Small intestine (tissue), 7 donors: ENCODE measurements around the gene HTRA1. TPM values are rescaled to one million over a fixed set of nuclear protein-coding genes. Genes with fewer than 3 reads are reported as not detected.

Experiments
- DNase-seq, 2 donors: peaks; one replicate each; pipeline versions ENCODE4 v3.0.0 to v3.0.0-alpha.2; 2013
- FAIRE-seq: peaks from 2 replicates; lab custom pipeline; 2012; peaks lifted over from hg19 to GRCh38; lab: Jason Lieb, UNC
- H3K27ac ChIP-seq, 3 donors: one replicate each; pipeline ENCODE4 v1.5.1; 2013; ENCODE audit warnings: low read length in 2 of 3, mild to moderate bottlenecking in 2 of 3, control low read depth in 1 of 3, inconsistent platforms in 1 of 3, low read depth in 1 of 3, moderate library complexity in 1 of 3
- H3K27me3 ChIP-seq, 3 donors: one replicate each; pipeline ENCODE4 v1.6.1; 2013; ENCODE audit warnings: low read length in 3 of 3, inconsistent platforms in 1 of 3; ENCODE audit not compliant: control insufficient read depth in 3 of 3, insufficient read depth in 3 of 3
- H3K36me3 ChIP-seq, 3 donors: one replicate each; pipeline ENCODE4 v1.6.1; 2013; ENCODE audit warnings: low read length in 3 of 3, inconsistent platforms in 1 of 3, low read depth in 1 of 3, mild to moderate bottlenecking in 1 of 3, moderate library complexity in 1 of 3; ENCODE audit not compliant: control insufficient read depth in 3 of 3, insufficient read depth in 2 of 3
- H3K4me1 ChIP-seq, 3 donors: one replicate each; pipeline ENCODE4 v1.6.1; 2013; ENCODE audit warnings: low read length in 2 of 3, inconsistent platforms in 1 of 3, low read depth in 1 of 3, mild to moderate bottlenecking in 1 of 3, moderate library complexity in 1 of 3; ENCODE audit not compliant: control insufficient read depth in 3 of 3, insufficient read depth in 2 of 3
- H3K4me3 ChIP-seq, 3 donors: one replicate each; pipeline ENCODE4 v1.5.1; 2013; ENCODE audit warnings: low read length in 3 of 3, control low read depth in 1 of 3, inconsistent platforms in 1 of 3, low read depth in 1 of 3, mild to moderate bottlenecking in 1 of 3, moderate library complexity in 1 of 3
- H3K9me3 ChIP-seq, 2 donors: one replicate each; pipeline ENCODE4 v1.6.1; 2013; ENCODE audit warnings: low read depth in 1 of 2, low read length in 1 of 2; ENCODE audit not compliant: control insufficient read depth in 2 of 2, insufficient read depth in 1 of 2
- WGBS, 3 donors: extraction: QIAGEN DNeasy Blood & Tissue Kit; methylation state at CpG; one replicate each; pipeline ENCODE4 v1.1.7; 2013; 5-methylcytosine and 5-hydroxymethylcytosine counted together
- polyA plus RNA-seq, 4 donors: library from polyadenylated mRNA; stranded (reverse) in 3 of 4; unstranded in 1 of 4; fragments of 200-250 nt in 3 of 4; fragments of 120-200 nt in 1 of 4; gene quantifications; one replicate each; pipeline versions ENCODE4 v1.2.1 to v1.2.3, GENCODE V29; 2013
- donor health status: healthy with polysubstance abuse.
- donor health status: control.
- donor health status: control.
- donor health status: Bipolar disorder and iron deficiency.
- donor health status: healthy.

The HTRA1 gene
- polyA plus RNA-seq, 4 donors, result 1.6 to 44.7 (median 15.4) TPM

GRCh38 chr10:122497241-122497640 lies 35.9 kb downstream of the HTRA1 start:
- Histone ChIP-seq H3K27ac (no peak overlapping the region), H3K4me1 (peaks cover 0 to 3% (median 0%) of the 10 kb centered on the region in 3 donors), H3K4me3 (no peak overlapping the region), H3K27me3 (no peaks in the 10 kb centered on the region), H3K9me3 (no peaks in the 10 kb centered on the region), H3K36me3 (peaks cover 0 to 26% (median 0%) of the 10 kb centered on the region in 3 donors)
- FAIRE-seq (no peak), DNase-seq (no peak)
- 94 to 98% (median 95%) methylated on average over 2 of the region's 2 CpGs for WGBS, 3 donors

- H3K36me3 ChIP-seq, result peaks cover 0 to 28% (median 0%) of the 10 kb centered on the region in 3 donors
- no peak for DNase-seq
- no peak overlapping the region for H3K4me3 ChIP-seq
- 74 to 90% (median 84%) methylated on average over 5 of the region's 5 CpGs for WGBS, 3 donors
- peaks cover 0 to 3% (median 0%) of the 10 kb centered on the region in 3 donors for H3K4me1 ChIP-seq
- H3K27ac ChIP-seq, result peak overlapping the region in 1 of 3 donors; percentile 9
- H3K9me3 ChIP-seq, result no peaks in the 10 kb centered on the region
- no peaks in the 10 kb centered on the region for H3K27me3 ChIP-seq
- no peak for FAIRE-seq
Observed at GRCh38 chr10:122498521-122498920, 37.2 kb downstream of the HTRA1 start.

- WGBS, 3 donors, result 59 to 65% (median 60%) methylated on average over 8 of the region's 8 CpGs
- H3K36me3 ChIP-seq, result peaks cover 0 to 29% (median 0%) of the 10 kb centered on the region in 3 donors
- FAIRE-seq, result no peak
- H3K9me3 ChIP-seq, result no peaks in the 10 kb centered on the region
- no peaks in the 10 kb centered on the region for H3K27me3 ChIP-seq
- peaks cover 0 to 3% (median 0%) of the 10 kb centered on the region in 3 donors for H3K4me1 ChIP-seq
- H3K4me3 ChIP-seq, result no peak overlapping the region
- DNase-seq, result no peak
- peak overlapping the region in 1 of 3 donors; percentile 9 for H3K27ac ChIP-seq
Observed at GRCh38 chr10:122499012-122499411, 37.7 kb downstream of the HTRA1 start.

GRCh38 chr10:122499491-122499941 lies 38.2 kb downstream of the HTRA1 start:
- Histone ChIP-seq H3K27me3 (no peaks in the 10 kb centered on the region), H3K4me3 (no peak overlapping the region), H3K27ac (no peak overlapping the region), H3K36me3 (peaks cover 0 to 30% (median 0%) of the 10 kb centered on the region in 3 donors), H3K9me3 (no peaks in the 10 kb centered on the region), H3K4me1 (peaks cover 0 to 3% (median 0%) of the 10 kb centered on the region in 3 donors)
- no peak for FAIRE-seq
- 27 to 39% (median 38%) methylated on average over 5 of the region's 5 CpGs for WGBS, 3 donors
- peak; percentile 62 to 80 for DNase-seq

GRCh38 chr10:122500194-122500593 lies 38.8 kb downstream of the HTRA1 start:
- Histone ChIP-seq H3K27ac (no peak overlapping the region), H3K27me3 (no peaks in the 10 kb centered on the region), H3K36me3 (peaks cover 0 to 28% (median 0%) of the 10 kb centered on the region in 3 donors), H3K4me1 (peaks cover 0 to 3% (median 0%) of the 10 kb centered on the region in 3 donors), H3K9me3 (no peaks in the 10 kb centered on the region), H3K4me3 (no peak overlapping the region)
- DNase-seq (no peak), FAIRE-seq (no peak)
- 65 to 77% (median 74%) methylated on average over 5 of the region's 5 CpGs for WGBS, 3 donors

GRCh38 chr10:122500726-122501125 lies 39.4 kb downstream of the HTRA1 start:
- H3K9me3 ChIP-seq, result no peaks in the 10 kb centered on the region
- H3K27me3 ChIP-seq, result no peaks in the 10 kb centered on the region
- H3K4me3 ChIP-seq, result no peak overlapping the region
- no peak overlapping the region for H3K27ac ChIP-seq
- DNase-seq (no peak), FAIRE-seq (no peak)
- peaks cover 0 to 31% (median 0%) of the 10 kb centered on the region in 3 donors for H3K36me3 ChIP-seq
- peaks cover 0 to 3% (median 0%) of the 10 kb centered on the region in 3 donors for H3K4me1 ChIP-seq
- WGBS, 3 donors, result 85 to 95% (median 90%) methylated on average over 6 of the region's 6 CpGs

- Histone ChIP-seq H3K4me1 (peaks cover 0 to 3% (median 0%) of the 10 kb centered on the region in 3 donors), H3K4me3 (no peak overlapping the region), H3K27ac (no peak overlapping the region), H3K36me3 (peaks cover 0 to 48% (median 0%) of the 10 kb centered on the region in 3 donors), H3K27me3 (no peaks in the 10 kb centered on the region), H3K9me3 (no peaks in the 10 kb centered on the region)
- DNase-seq (no peak), FAIRE-seq (no peak)
- 92 to 94% (median 92%) methylated on average over 13 of the region's 13 CpGs for WGBS, 3 donors
Observed at GRCh38 chr10:122503012-122503411, 41.7 kb downstream of the HTRA1 start.

- Histone ChIP-seq H3K4me1 (peaks cover 0 to 2% (median 0%) of the 10 kb centered on the region in 3 donors), H3K27ac (peak overlapping the region in 1 of 3 donors; percentile 44)
- no peak for FAIRE-seq
Observed at GRCh38 chr10:122503886-122504609, 42.7 kb downstream of the HTRA1 start.

More at GRCh38 chr10:122503886-122504609, 42.7 kb downstream of the HTRA1 start:
- Histone ChIP-seq H3K36me3 (peaks cover 0 to 55% (median 0%) of the 10 kb centered on the region in 3 donors), H3K9me3 (no peaks in the 10 kb centered on the region), H3K27me3 (no peaks in the 10 kb centered on the region), H3K4me3 (no peak overlapping the region)
- 85 to 87% (median 86%) methylated on average over 17 of the region's 17 CpGs for WGBS, 3 donors
- no peak for DNase-seq
